HepG2 (cell line): ENCODE results near the gene USP38. TPM values are rescaled to one million over a fixed set of nuclear protein-coding genes. Genes with fewer than 3 reads are reported as not detected.
A peak's percentile ranks its signal among the peaks of the same experiment; 100 is the strongest.

Source experiments
- ATAC-seq: fragments of 200-7000 bp; cut with Tn5 transposase; 3 replicates; pipeline ENCODE4 v1.9.1; 2020; ENCODE audit warnings: mild to moderate bottlenecking, moderate library complexity
- BruUV-seq: library from RNA; stranded (reverse); fragments of 400-500 nt; replicated peaks from 2 replicates; lab custom pipeline; 2021; lab: Mats Ljungman, UMichigan
- CTCF ChIA-PET: fragments of 300-600 bp; formaldehyde crosslinking; extraction: SDS; loops from one replicate; lab custom pipeline; 2021; ENCODE audit warnings: low total read pairs, inconsistent platforms, low intra/inter-chr PET ratio; lab: Yijun Ruan, JAX
- POLR2A ChIA-PET: fragments of 350-600 bp; sonication (Branson Sonifier 250); formaldehyde crosslinking; loops from one replicate; lab custom pipeline; 2020; ENCODE audit warnings: antibody characterized with exemption, inconsistent platforms; lab: Yijun Ruan, JAX
- DNase-seq: peaks from one replicate; pipeline ENCODE4 v3.0.0-alpha.2; 2015; ENCODE audit warnings: low spot score
- FAIRE-seq: peaks from 3 replicates; lab custom pipeline; 2011; peaks lifted over from hg19 to GRCh38; lab: Jason Lieb, UNC
- H2AFZ ChIP-seq: one replicate; pipeline ENCODE4 v1.6.1; 2011; ENCODE audit warnings: low read length, inconsistent platforms
- H3K27ac ChIP-seq: fragments of 300-600 bp; 3 replicates; pipeline ENCODE4 v1.8.0; 2011; ENCODE audit warnings: mixed run types, mild to moderate bottlenecking, mixed read lengths, low read length, inconsistent platforms; ENCODE audit not compliant: insufficient read depth; ENCODE audit errors: extremely low read length
- H3K27me3 ChIP-seq, 2 experiments: fragments of 200-600 bp in 1 of 2; 2 replicates in 1 of 2; 3 replicates in 1 of 2; pipeline versions ENCODE4 v1.6.0 to v1.8.0; 2011; ENCODE audit warnings: low read length in 2 of 2, mild to moderate bottlenecking in 2 of 2, moderate library complexity in 2 of 2, inconsistent platforms in 1 of 2; ENCODE audit not compliant: insufficient read depth in 2 of 2, control insufficient read depth in 1 of 2
- H3K36me3 ChIP-seq, 2 experiments: fragments of 200-600 bp in 1 of 2; replicated peaks in 1 of 2; 2 replicates in 1 of 2; 3 replicates in 1 of 2; pipeline versions ENCODE4 v1.5.1 to v1.8.0; 2011; ENCODE audit warnings: low read length in 2 of 2, inconsistent platforms in 1 of 2; ENCODE audit not compliant: insufficient read depth in 2 of 2, control insufficient read depth in 1 of 2
- H3K4me1 ChIP-seq: 2 replicates; pipeline ENCODE4 v1.5.1; 2012; ENCODE audit warnings: low read length, inconsistent platforms; ENCODE audit not compliant: insufficient read depth
- H3K4me2 ChIP-seq: 2 replicates; pipeline ENCODE4 v1.6.0; 2011; ENCODE audit warnings: low read depth, low read length, inconsistent platforms
- H3K4me3 ChIP-seq, 3 experiments: fragments of 200-600 bp in 1 of 3; sonication (generic), shearing (Covaris generic) in 1 of 3; replicated peaks in 1 of 3; 2 replicates each; pipeline ENCODE4 v1.5.1; 2011 to 2016; ENCODE audit warnings: low read length in 3 of 3, inconsistent platforms in 2 of 3, low read depth in 2 of 3, mild to moderate bottlenecking in 2 of 3, control low read depth in 1 of 3, mixed read lengths in 1 of 3; ENCODE audit not compliant: insufficient read depth in 1 of 3
- H3K79me2 ChIP-seq: one replicate; pipeline ENCODE4 v1.6.1; 2011; ENCODE audit warnings: low read length, inconsistent platforms; ENCODE audit not compliant: insufficient read depth
- H3K9ac ChIP-seq: 2 replicates; pipeline ENCODE4 v1.6.0; 2011; ENCODE audit warnings: mild to moderate bottlenecking, low read depth, low read length, inconsistent platforms; ENCODE audit not compliant: insufficient read depth
- H3K9me3 ChIP-seq: 2 replicates; pipeline ENCODE4 v1.5.1; 2012; ENCODE audit warnings: mild to moderate bottlenecking, low read length
- H4K20me1 ChIP-seq: 2 replicates; pipeline ENCODE4 v1.6.0; 2011; ENCODE audit warnings: inconsistent platforms, mild to moderate bottlenecking, low read length, moderate library complexity; ENCODE audit not compliant: insufficient read depth
- CTCF ChIP-seq: sonication (generic); formaldehyde crosslinking; IDR thresholded peaks from 2 replicates; pipeline ENCODE4 v1.5.0; 2020; ENCODE audit warnings: mild to moderate bottlenecking, missing genetic modification reagents, moderate library complexity
- DDIT3 ChIP-seq: sonication (generic); formaldehyde crosslinking; IDR thresholded peaks from 2 replicates; pipeline ENCODE4 v1.4.0; 2020; ENCODE audit warnings: mild to moderate bottlenecking, missing genetic modification reagents
- JUNB ChIP-seq: sonication (generic); formaldehyde crosslinking; IDR thresholded peaks from 2 replicates; pipeline ENCODE4 v1.8.0; 2022; ENCODE audit warnings: missing genetic modification reagents, mild to moderate bottlenecking, borderline replicate concordance
- KLF6 ChIP-seq: IDR thresholded peaks from 2 replicates; pipeline ENCODE4 v1.8.0; 2016; ENCODE audit warnings: missing biosample characterization, missing genetic modification reagents
- MLX ChIP-seq: IDR thresholded peaks from 2 replicates; pipeline ENCODE4 v1.6.1; 2016
- PHB2 ChIP-seq: fragments of 450-650 bp; IDR thresholded peaks from 2 replicates; pipeline ENCODE4 v1.6.1; 2018; ENCODE audit not compliant: partially characterized antibody
- POGK ChIP-seq: sonication (generic); formaldehyde crosslinking; conservative IDR thresholded peaks from 2 replicates; pipeline ENCODE4 v1.8.0; 2022; ENCODE audit warnings: mild to moderate bottlenecking, moderate library complexity, missing genetic modification reagents
- RARG ChIP-seq: sonication (generic); formaldehyde crosslinking; IDR thresholded peaks from 2 replicates; pipeline ENCODE4 v1.4.0; 2020; ENCODE audit warnings: low read depth, mild to moderate bottlenecking, missing genetic modification reagents
- SIN3A ChIP-seq: IDR thresholded peaks from 2 replicates; pipeline ENCODE4 v1.6.1; 2011; ENCODE audit warnings: low read depth, mild to moderate bottlenecking, control low read depth, low read length, borderline replicate concordance
- SMC3 ChIP-seq: IDR thresholded peaks from 2 replicates; pipeline ENCODE4 v1.6.1; 2011; ENCODE audit warnings: low read length, improper control_type of control experiment
- STAG1 ChIP-seq: sonication (generic); formaldehyde crosslinking; IDR thresholded peaks from 2 replicates; pipeline ENCODE4 v1.4.0; 2020; ENCODE audit warnings: missing genetic modification reagents
- TCF7L2 ChIP-seq: IDR thresholded peaks from 2 replicates; pipeline ENCODE4 v1.6.1; 2011; ENCODE audit warnings: mild to moderate bottlenecking, low read depth, low read length, moderate library complexity
- ZC3H13 ChIP-seq: sonication (generic); formaldehyde crosslinking; IDR thresholded peaks from 2 replicates; pipeline ENCODE4 v1.8.1; 2023; ENCODE audit warnings: mild to moderate bottlenecking, missing genetic modification reagents, moderate library complexity
- ZNF12 ChIP-seq: sonication (generic); formaldehyde crosslinking; IDR thresholded peaks from 2 replicates; pipeline ENCODE4 v1.5.0; 2020; ENCODE audit warnings: missing genetic modification reagents
- ZNF567 ChIP-seq: sonication (generic); formaldehyde crosslinking; IDR thresholded peaks from 2 replicates; pipeline ENCODE4 v1.8.1; 2023; ENCODE audit warnings: mild to moderate bottlenecking, missing genetic modification reagents, borderline replicate concordance
- whole genome bisulfite sequencing: methylation state at CpG from one replicate; pipeline ENCODE4 v1.1.6; 2017; ENCODE audit warnings: low lambda C conversion rate; 5-methylcytosine and 5-hydroxymethylcytosine counted together
- in situ Hi-C: cut with HindIII; loops from 2 replicates; pipeline ENCODE4 v1.10.0; 2017; ENCODE audit warnings: low pct_unique_long_range_greater_than_20kb; ENCODE audit not compliant: extremely low pct_ligation_motif_present
- intact Hi-C: fragments of 100-400 bp; cut with micrococcal nuclease; formaldehyde crosslinking; loops from one replicate; pipeline ENCODE4 v1.10.0; 2022; ENCODE audit not compliant: unreplicated experiment
- polyA plus RNA-seq, 8 experiments: library from polyadenylated mRNA; depleted of rRNA in 3 of 8; stranded (reverse) in 7 of 8; unstranded in 1 of 8; fragments of >200 nt; fragmentation: Illumina TruSeq in 4 of 8; extraction: Trizol in 4 of 8; gene quantifications; 2 replicates each; pipeline versions ENCODE4 v1.2.1 to v1.2.3, GENCODE V29; 2011 to 2016; ENCODE audit warnings: low read depth in 4 of 8, missing spikeins in 1 of 8, mixed read lengths in 1 of 8; ENCODE audit not compliant: insufficient read depth in 1 of 8
- total RNA-seq, 5 experiments: library from RNA; depleted of rRNA; stranded (reverse); fragments of >200 nt; fragmentation: Illumina TruSeq; extraction: Trizol; gene quantifications; 2 replicates each; pipeline ENCODE4 v1.2.3, GENCODE V29; 2016; ENCODE audit warnings: low read depth in 1 of 5

Gene USP38
- total and polyA plus RNA-seq, 2 of the 13 experiments (the other 11 are each of a cell fraction or from before 2014, with no cell fraction given): 4.5 to 11.8 TPM

- no peak overlapping the region for H3K4me2 ChIP-seq
- peaks cover 4 to 34% of the 10 kb centered on the region in 2 experiments; a peak in 4 of 5 replicates for H3K36me3 ChIP-seq
- no peak for FAIRE-seq
- CTCF ChIA-PET: interaction anchor here (1.4 kb wide), 1 partner anchor 275 kb away, joined by 8 read pairs; no protein-coding TSS in a partner anchor
- H4K20me1 ChIP-seq: no peaks in the 10 kb centered on the region
- H3K79me2 ChIP-seq: no peaks in the 10 kb centered on the region
- WGBS: 29% methylated on average over 1 of the region's 1 CpG
- H3K27me3 ChIP-seq: no peaks in the 10 kb centered on the region; a peak in 1 of 5 replicates
- no peak overlapping the region for H3K9ac ChIP-seq
- no peaks in the 10 kb centered on the region for H3K4me1 ChIP-seq
- peak; percentile 50; the same call in 1 of the 2 replicates for TF ChIP-seq SMC3
- TF ChIP-seq CTCF (CRISPR knock-in tag): peak; percentile 37
- TF ChIP-seq STAG1: peak; percentile 36; the same call in 1 of the 2 replicates
- TF ChIP-seq DDIT3 (CRISPR knock-in tag): no peak
- POLR2A ChIA-PET: no interaction called here
- H3K4me3 ChIP-seq: no peak overlapping the region
- no peak overlapping the region for H2AFZ ChIP-seq
- DNase-seq: peak; percentile 20
- no TSS peak for BruUV-seq
- intact Hi-C loops (loop anchor here (2.0 to 5.0 kb wide), 3 partner anchors 47 to 275 kb away; partner anchors contain the start of gene GAB1), in situ Hi-C loops (loop anchor here (10.0 kb wide), 1 partner anchor 277 kb away; no protein-coding TSS in a partner anchor)
- no peaks in the 10 kb centered on the region for H3K9me3 ChIP-seq
- ATAC-seq: peak; percentile 67; the same call in 2 of the 3 replicates
- no peak overlapping the region for H3K27ac ChIP-seq
Observed at GRCh38 chr4:143207555-143207954, 22.8 kb downstream of the USP38 start.

- H4K20me1 ChIP-seq: no peaks in the 10 kb centered on the region
- BruUV-seq: no TSS peak
- CTCF ChIA-PET: no interaction called here
- H3K4me1 ChIP-seq: no peaks in the 10 kb centered on the region
- in situ Hi-C loops (no loop called here), intact Hi-C loops (no loop called here)
- DNase-seq (no peak), ATAC-seq (no peak), FAIRE-seq (no peak)
- H3K9ac ChIP-seq: no peak overlapping the region
- H3K9me3 ChIP-seq: no peaks in the 10 kb centered on the region
- no peak overlapping the region for H3K4me2 ChIP-seq
- H2AFZ ChIP-seq: no peak overlapping the region
- H3K36me3 ChIP-seq: peaks cover 1 to 15% of the 10 kb centered on the region in 2 experiments; a peak in 4 of 5 replicates
- POLR2A ChIA-PET: no interaction called here
- H3K79me2 ChIP-seq: no peaks in the 10 kb centered on the region
- H3K27ac ChIP-seq: no peak overlapping the region
- H3K27me3 ChIP-seq: no peaks in the 10 kb centered on the region; a peak in 1 of 5 replicates
- WGBS: 99% methylated on average over 2 of the region's 2 CpGs
- no peak overlapping the region for H3K4me3 ChIP-seq
- TF ChIP-seq MLX (CRISPR knock-in tag): no peak
- TF ChIP-seq JUNB (CRISPR knock-in tag): no peak
- no peak for TF ChIP-seq TCF7L2
- no peak for TF ChIP-seq SIN3A
- no peak for TF ChIP-seq RARG (CRISPR knock-in tag)
- no peak for TF ChIP-seq ZNF12 (CRISPR knock-in tag)
- no peak for TF ChIP-seq ZNF567 (CRISPR knock-in tag)
- TF ChIP-seq PHB2: no peak
- TF ChIP-seq KLF6 (CRISPR knock-in tag): no peak
- TF ChIP-seq POGK (CRISPR knock-in tag): no peak
- no peak for TF ChIP-seq ZC3H13 (CRISPR knock-in tag)
Observed at GRCh38 chr4:143212566-143212965, 27.8 kb downstream of the USP38 start.
